Stimulated activated CD8-positive, alpha-beta memory T cell treated with anti-CD3 and anti-CD28 coated beads, Interleukin-4, amount 100 ng/mL, for 1 hour (primary cell): ENCODE data around the gene MCC.

Experiments used
- DNase-seq, 2 donors: peaks; one replicate each; pipeline ENCODE4 v3.0.0-alpha.2; 2020; ENCODE audit warnings: low read depth in 2 of 2, low spot score in 1 of 2

Gene MCC

DNA sequence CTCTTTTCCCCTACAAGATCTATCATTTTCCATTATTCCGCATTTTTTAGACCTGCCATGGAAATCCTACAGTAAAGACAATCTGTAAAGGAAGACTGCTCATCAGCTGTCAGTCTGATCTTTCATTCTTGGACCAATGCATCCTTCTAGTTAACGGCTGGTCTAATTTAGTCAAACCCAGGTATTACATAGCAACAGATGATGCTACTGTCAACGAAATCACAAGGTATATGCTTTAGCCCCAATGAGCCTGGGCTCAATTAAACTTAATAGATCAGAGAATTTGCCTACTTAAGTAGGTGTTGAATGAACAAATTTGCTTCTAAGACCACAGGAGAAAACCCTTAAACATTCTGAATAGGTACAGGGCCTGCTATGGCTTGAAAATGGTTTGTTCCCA is 260.5 kb downstream of the MCC start:
- no peak for DNase-seq

DNA sequence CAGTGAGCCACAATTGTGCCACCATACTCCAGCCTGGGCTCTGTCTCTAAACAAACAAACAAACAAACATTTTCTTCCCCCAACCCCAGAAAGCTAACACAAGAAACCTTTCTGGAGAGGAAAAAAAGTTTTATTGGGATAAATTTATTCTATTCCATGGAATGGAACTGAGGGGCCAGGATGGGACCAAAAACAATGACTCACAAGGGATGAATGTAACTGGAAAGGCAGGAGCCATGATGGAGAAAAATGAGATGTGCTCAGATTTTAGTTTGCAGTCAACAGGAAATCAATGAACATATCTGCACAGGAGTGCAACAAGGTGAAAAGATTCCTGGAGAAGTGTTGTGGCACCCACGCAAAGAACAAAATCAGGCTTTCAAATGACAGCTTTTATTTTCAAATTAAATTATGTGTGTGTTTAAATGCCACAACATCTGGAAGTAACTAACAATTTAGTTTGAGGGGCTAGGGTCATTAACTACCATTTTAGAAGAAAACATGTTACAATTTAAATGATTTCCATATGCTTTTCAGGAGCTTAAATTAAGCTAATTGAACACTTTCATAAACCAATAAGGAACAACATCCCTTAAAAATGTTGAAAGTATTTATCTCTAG is 262.0 kb downstream of the MCC start:
- DNase-seq: no peak

DNA sequence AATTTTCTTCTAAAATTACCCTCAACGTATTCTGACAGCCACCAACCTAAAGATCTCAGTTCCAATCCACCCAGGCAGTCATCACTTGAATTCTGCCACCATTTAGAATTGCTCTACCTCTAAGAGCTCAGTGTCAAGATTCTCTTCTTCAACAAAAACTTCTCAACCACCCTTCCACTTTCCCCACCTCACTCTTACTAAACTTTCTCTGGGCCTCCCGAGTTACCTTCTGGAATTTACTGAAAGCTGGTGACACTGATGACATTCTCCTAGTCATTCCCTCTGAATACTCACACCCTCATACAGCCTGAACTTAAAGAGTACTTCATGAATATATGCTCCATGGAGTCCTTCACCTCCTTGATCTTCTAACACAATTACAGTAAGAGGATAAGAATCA is 263.0 kb downstream of the MCC start:
- no peak for DNase-seq

DNA sequence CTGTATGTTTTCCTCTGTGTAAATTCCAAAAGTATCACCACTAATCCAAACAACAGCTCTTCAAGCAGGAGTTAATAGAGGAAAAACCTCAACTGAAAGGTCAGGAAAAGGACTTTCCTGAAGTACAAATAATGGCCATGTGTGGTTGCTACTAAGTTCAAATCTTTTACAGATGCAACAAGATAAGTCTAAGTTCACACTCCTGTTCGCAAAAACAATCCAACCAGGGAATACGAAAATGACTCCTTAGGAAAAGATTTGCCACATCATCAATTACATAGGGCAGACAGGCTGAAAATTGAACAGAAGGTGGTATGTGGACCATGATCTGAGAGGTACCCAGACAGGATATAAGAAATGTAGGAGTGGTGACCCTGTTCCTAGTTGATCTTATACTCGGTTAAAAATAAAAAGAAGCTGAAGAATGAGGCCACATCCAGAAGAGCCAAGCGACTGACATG is 263.6 kb downstream of the MCC start:
- no peak for DNase-seq

DNA sequence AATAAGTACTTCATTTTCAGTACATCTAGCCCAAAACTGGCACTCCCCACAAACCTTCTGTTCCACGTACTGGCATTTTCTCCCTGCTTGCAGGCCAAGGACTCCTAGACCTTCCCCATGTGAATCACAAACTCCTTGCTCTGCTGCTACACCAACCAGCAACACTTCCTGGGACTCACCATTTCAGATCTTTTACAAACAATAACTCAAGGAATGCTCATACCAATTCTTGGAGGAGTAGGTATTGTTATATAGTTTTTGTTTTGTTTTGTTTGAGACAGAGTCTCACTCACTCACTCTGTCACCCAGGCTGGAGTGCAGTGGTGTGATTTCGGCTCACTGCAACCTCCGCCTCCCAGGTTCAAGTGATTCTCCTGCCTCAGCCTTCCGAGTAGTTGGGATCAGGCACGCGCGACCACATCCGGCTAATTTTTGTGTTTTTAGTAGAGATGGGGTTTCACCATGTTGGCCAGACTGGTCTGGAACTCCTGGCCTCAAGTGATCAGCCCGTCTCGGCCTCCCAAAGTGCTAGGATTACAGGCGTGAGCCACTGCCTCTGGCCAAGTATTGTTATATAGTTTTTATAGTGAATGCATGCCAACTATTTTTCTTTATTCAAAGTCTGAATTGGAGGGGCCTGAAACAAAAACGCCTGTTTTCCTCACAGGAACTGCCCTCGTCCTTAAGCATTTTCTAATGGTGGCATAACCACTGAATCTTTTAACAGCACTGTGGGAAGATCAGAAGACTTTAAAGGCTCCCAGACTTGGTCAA is 264.2 kb downstream of the MCC start:
- no peak for DNase-seq

DNA sequence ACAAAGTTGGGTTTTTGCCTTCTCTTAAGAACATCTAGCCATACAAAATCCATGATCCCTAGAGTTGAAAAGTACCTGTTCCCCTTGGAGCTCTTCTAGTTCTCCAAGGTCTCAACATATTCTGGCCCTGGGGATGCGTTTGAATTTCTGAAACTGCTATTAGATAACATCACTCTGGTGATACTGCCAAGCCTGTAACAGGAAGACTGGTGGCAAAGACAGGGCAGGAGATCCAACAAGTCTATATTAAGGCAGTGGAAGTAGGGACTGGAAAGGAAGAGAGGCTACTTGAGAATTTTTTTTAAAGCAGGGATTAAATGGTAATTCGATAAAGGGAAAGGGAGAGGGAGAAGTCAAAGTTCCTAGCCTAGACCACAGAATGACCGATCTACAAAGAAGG is 264.9 kb downstream of the MCC start:
- DNase-seq: no peak

DNA sequence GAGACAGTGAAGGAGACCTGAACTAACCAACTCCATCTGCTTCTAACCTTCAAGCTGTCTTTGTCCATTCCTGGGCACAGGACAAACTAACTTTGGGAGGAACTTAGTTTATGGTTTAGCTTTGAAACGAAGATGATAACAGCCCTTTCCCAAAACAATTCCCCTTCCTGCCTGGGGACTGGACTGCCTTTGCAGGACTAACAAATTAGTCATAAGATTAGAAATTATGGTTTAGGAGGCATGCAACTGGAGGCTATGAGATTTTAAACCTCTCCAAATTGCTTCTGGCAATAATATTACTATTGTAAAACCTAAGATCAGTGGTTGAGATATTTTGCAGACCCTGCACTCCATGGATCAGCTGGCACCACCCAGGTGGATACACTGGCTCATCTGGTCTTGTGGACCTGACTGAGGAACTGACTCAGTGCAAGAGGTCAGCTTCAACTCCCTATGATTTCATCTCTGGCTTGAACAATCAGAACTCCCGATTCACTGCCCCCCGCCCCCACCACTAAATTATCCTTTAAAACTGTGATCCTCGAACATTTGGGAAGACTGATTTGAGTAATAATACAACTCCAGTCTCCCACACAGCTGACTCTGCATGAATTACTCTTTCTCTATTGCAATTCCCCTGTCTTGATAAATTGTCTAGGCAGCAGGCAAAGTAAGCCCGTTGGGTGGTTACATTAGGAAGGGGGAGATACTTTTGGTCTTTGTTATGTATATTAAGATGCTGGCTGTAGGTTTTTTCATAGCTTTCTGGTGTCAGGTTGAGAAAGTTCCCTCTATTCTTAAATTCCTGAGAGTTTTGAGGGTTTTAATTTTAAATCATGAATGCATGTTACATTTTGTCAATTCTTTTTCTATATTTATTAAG is 266.7 kb downstream of the MCC start:
- DNase-seq: no peak

DNA sequence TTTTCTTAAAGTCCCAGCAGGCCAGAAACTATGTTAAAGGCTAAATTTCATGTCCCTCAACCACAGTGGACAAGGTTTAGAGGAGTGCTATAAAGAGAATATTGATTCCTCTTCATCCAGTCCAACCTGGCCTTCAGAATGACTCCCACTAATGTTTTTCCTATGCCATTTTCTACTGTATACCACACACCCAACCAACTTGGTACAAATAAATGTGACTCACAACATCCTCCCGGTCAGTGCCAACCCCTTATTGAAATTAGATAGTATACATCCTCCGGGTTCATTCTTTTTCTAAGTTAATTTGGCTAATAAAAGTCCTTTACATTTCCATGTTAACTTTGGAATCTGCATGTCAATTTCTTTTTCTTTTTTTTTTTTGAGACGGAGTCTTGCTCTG is 268.6 kb downstream of the MCC start:
- DNase-seq: no peak

DNA sequence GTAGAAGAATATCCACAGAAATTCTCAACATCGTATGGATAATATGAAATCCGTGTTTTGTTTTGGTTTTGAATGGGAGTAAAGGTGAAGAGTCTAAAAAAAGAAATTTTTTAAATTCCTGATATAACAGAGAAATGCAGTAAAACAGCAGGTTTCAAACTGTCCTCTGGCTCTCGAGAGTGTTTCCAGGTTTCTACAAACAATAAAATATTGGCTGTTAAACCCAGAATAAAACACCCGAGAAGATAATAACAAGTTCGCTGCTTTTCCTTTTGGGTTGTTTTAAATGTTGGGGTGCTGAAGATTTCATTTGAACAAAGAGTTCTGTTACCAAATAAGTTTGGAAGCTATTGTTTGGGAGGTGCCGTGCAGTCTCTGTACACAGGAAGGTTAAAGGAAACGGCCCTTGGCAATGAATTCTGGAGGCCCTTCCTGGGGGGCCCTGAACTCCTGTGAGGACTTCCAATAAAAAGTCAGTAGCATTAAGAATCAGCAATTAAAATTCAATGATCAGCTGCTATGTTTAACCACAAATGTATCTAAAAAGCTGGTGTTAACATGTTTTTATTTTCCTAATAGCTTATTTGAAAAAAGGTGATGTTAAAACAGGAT is 269.2 kb downstream of the MCC start:
- no peak for DNase-seq

DNA sequence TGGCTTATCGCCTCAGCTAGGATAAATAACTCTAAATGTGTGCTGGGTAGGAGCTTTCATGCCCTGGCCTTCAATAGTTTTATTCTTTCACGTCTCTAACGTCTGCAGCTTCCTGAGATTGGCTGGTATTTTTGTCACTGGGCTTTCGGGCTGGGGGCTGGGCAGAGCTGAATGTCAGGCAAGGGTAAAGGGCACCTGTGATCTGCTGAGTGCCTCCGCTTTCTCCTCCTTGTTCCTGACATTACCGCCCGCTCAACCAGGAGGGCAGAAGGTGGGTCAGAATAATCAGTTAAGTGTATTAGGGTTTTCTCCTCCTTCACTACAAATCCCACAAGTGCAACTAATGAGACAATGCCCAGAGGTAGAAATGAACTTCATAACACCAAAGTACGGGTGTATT is 270.1 kb downstream of the MCC start:
- no peak for DNase-seq

DNA sequence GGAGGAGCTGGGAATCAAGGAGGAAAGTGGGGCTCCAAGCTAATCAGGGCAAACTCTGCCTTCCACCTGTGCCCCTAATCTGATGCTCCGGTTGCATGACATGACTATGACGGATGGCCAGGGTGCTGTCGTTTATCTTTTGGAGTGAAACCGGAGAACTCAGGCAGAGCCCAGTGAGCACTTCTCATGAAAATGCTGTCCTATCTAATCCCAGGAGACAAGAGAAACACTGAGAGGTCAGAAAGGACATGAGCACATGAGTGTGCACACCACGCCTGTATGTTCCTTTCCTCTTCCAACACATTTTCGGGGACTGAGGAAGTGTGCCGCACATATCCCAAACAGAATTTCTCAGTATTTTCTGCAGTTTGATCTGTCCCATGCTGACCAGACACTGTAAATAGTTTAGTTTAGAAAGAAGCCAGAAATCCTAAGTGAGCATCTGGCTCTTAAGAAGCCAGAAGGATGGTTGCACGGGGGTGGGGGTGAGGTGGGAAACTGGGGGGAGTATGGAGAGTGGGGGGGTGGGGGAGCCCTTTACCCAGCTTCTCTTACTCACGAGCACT is 270.6 kb downstream of the MCC start:
- DNase-seq: no peak

DNA sequence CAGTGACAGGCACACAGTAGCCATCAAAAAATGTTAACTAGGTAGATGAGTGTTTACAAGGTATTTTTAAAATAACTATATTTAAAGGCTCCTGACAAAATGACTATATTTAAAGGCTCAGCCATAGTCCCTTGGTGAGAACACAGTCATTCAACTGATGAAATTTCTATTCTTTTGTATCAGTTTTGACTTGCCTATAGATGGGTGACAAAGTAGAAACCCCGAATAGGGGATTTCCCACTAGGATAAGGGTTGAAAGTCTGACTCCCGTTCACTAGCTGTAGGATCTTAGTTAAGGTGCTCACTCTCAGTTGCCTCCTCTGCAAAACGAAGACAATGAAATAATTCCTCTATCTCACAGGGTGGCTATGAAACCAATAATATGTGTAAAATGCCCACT is 271.7 kb downstream of the MCC start:
- no peak for DNase-seq

DNA sequence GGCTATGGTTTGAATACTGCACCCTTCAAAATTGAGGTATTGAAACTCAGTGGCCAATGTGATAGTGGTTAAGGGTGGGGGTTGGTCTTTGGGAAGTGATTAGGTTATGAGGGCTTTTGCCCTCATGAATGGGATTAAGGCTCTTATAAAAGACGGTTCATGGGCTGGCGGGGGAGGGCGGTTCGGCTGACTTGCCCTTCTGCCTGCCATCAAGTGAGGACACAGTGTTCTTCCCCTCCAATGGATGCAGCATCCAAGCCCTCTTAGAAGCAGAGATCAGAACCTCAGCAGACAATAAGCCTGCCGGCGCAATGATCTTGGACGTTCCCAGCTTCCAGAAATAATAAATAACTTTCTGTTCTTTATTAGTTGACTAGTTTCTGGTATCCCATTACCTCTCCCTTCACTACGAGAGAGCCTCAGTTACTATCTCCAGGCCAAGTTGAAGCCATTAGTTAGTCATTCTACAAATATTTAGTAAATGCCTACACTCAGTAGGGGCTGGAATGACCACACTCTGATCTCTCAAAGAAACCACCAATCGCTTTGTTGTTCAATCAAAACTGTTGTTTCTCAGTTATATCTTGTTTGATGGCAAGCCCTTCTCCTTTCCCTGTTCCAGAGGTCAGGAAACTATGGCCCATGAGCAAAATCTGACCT is 272.7 kb downstream of the MCC start:
- no peak for DNase-seq

DNA sequence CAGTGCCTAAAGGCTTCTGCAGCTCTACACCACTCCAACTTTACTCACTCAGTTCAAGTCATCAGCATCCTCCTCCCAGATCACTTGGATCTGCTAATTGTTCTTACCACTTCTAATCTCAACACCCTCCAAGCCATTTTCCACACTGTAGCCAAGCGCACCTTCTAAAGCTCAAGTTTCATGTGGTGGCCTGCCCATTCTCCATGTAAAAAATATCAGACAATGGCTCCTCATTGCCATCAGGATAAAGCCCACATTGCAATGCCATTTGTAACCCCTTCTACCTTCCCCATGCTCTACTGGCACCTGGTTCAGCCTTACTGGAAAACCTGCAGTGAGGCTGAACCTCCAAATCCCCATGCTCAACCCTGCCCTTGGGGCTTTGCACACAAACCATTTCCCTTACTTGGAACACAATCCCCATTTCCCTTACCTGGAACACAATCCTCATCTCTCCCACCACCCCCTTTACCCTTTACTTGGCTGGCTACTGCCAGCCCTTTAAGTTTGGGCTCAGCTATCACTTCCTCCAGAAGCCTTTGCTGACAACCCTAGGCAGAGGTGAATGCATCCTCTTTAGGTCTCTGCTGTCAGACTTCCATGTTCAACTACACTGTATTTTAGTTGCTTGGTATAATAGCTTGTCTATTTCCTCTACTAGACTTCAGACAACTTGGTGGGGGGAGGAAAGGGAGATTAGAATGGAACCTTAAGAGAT is 273.5 kb downstream of the MCC start:
- DNase-seq: no peak

DNA sequence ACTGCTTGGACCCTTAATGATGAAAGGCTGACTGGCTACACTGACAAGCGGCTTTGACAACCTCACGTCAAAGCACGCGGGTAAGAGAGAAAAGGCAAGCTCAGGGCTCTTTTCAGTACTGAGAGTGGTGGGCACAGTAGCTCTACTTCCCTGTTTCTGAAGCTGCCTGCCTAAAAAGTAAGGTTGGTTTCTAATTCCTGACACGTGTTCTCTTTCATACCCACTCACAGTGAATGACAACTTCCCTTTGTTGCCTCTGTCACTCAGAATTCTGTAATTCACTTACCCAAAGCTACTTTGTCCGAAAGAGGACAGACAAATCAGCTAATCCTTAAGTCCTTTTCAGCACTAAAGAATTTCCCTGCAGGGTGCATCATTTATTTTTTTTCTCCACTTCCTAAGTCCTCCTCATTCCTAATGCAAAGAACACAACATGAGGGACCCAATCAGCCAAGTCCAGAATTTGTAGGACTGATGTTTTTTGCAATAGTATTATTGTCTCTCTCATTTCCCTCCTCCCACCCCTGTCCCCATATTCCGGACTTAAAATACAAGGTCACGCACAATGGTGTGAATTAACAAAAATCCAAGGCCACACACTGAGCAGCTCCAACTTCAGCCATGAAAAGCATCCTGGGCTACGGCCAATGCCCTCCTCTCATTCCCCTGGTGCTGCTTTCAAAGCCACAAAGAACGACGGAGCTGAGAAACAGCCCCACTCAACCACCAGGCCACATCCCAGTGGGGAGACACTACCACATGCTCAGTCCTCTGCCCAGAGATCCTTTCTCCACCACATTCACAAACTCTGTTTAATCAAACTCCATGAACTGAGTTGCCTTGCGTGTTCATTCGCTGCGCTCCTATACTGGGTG is 274.5 kb downstream of the MCC start:
- no peak for DNase-seq

DNA sequence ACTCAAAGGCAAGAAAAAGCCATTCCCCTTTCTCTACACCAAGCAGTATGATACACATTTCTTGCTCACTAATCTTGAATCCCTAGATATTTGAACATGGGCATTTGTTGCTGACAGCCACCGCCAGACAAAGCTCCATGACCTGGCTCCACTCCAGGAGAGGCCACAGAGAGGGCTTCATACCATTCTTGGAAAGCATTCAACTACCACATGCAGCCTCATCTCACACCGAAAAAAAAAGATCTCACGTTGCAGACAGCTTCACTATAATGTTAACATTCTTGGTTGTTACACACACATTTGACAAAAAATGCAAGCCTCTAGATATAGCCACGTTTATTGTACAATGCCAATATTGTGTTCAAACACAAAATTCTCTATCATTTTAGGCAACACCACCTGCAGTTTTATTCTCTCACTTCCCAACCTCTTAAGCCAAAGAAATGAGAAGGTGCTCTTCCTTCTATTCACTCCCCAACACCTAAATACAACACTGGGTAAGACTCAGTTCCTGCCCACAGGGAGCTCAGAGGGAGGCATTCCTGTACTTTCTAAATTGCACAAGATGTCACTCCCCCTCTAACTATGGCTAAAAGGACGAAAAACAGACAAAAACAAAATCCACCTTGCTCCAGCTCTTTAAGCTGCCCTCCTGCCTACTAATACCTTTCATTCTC is 275.9 kb downstream of the MCC start:
- no peak for DNase-seq

DNA sequence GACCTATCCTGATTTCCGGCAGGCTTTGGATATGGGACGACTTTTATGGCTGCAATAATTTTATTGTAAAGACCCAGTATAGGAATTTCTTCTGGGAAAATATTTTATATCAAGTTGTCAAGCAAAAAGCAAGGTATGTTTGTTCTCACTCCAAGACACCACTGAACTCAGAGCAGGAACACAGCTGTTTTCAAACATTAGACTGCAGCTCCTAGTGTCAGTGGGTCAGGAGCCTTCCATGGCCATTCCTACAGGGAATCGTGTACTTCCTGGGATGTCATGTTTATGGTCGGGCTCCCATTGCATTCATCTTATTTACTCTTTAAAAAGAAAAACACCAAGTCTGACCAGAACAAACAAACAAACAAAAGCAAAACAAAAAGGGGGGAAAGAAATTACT is 278.8 kb downstream of the MCC start:
- no peak for DNase-seq

DNA sequence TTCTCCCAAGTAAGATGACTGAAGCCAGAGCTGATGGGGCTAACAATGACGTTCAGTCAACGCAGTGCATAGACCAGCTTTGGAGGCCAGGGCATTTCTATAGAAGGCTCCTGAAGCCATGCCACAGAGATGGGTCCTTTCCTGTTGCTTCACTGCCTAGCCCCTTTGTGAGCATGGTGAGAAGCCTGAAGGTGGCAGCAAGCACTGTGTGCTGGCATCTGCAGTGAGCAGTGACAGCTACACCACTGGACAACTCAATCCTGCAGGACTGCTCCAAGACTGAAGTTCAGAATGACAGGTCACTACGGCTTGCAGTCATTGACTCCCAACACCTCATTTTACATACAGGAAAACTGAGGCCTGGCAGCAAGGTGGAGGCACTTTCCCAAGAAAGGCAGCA is 282.4 kb downstream of the MCC start:
- DNase-seq: no peak

DNA sequence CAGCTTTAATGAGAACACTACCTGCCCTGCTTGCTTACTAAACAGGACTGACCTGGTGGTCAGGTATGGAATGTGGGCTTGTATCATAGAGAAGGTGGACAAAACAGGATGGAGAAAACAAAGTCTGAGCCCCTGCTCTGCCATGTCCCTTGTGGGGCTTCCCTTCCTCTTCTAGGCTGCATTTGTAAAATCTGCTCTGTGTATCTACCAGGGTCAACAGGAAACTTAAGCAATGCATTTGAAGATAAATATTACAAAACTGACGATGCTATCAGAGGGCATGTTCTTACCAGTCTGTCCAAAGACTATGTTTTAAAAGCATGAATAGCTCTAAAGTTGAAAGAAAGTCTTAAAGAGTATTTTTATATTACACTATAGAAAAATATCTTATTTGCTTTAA is 282.9 kb downstream of the MCC start:
- DNase-seq: no peak
